Ovary (tissue), 3 donors: ENCODE measurements around the gene CALHM1.

Experiments
- CTCF ChIP-seq, 3 donors: fragments of 450-650 bp in 2 of 3; fragments of 200-600 bp in 1 of 3; IDR thresholded peaks; one replicate each; pipeline versions ENCODE4 v1.5.1 to v1.8.0; 2016 to 2022; ENCODE audit warnings: antibody characterized with exemption in 3 of 3, mild to moderate bottlenecking in 1 of 3
- POLR2A ChIP-seq: fragments of 450-650 bp; IDR thresholded peaks from one replicate; pipeline ENCODE4 v1.6.1; 2017; ENCODE audit warnings: antibody characterized with exemption, mild to moderate bottlenecking, moderate library complexity
- donor health status: DM: no; HTN: no; CAD: no.

- TF ChIP-seq CTCF (IDR thresholded peaks at IDR 0.05): no peak
- no peak for TF ChIP-seq POLR2A
These were observed 6.0 kb downstream of the CALHM1 start for GRCh38 chr10:103452506-103453230.
